WTC11 (cell line): ENCODE results near the gene JAML.

Source experiments
- ARID4B ChIP-seq: sonication (generic); formaldehyde crosslinking; IDR thresholded peaks from 2 replicates; pipeline ENCODE4 v1.8.0; 2023; ENCODE audit warnings: missing genetic modification reagents, mild to moderate bottlenecking, borderline replicate concordance
- CREB1 ChIP-seq: sonication (generic); formaldehyde crosslinking; IDR thresholded peaks from 2 replicates; pipeline ENCODE4 v1.8.0; 2023; ENCODE audit warnings: mild to moderate bottlenecking, missing genetic modification reagents
- CTCF ChIP-seq: fragments of 200-600 bp; IDR thresholded peaks from 2 replicates; pipeline ENCODE4 v1.8.0; 2022; ENCODE audit warnings: antibody characterized with exemption
- ETV6 ChIP-seq: sonication (generic); formaldehyde crosslinking; IDR thresholded peaks from 2 replicates; pipeline ENCODE4 v1.8.1; 2022; ENCODE audit warnings: mild to moderate bottlenecking, missing genetic modification reagents
- FOXJ3 ChIP-seq: sonication (generic); formaldehyde crosslinking; IDR thresholded peaks from 2 replicates; pipeline ENCODE4 v1.9.0; 2021; ENCODE audit warnings: missing genetic modification reagents, mild to moderate bottlenecking, borderline replicate concordance
- JUN ChIP-seq: sonication (generic); formaldehyde crosslinking; IDR thresholded peaks from 2 replicates; pipeline ENCODE4 v1.8.0; 2023; ENCODE audit warnings: mild to moderate bottlenecking, missing genetic modification reagents
- RELA ChIP-seq: sonication (generic); formaldehyde crosslinking; IDR thresholded peaks from 2 replicates; pipeline ENCODE4 v1.8.1; 2022; ENCODE audit warnings: missing genetic modification reagents, mild to moderate bottlenecking, borderline replicate concordance
- SMAD4 ChIP-seq: sonication (generic); formaldehyde crosslinking; IDR thresholded peaks from 2 replicates; pipeline ENCODE4 v1.8.0; 2022; ENCODE audit warnings: mild to moderate bottlenecking, missing genetic modification reagents
- SP1 ChIP-seq: sonication (generic); formaldehyde crosslinking; conservative IDR thresholded peaks from 2 replicates; pipeline ENCODE4 v1.8.1; 2022; ENCODE audit warnings: missing genetic modification reagents
- TCF7 ChIP-seq: sonication (generic); formaldehyde crosslinking; IDR thresholded peaks from 2 replicates; pipeline ENCODE4 v1.8.0; 2022; ENCODE audit warnings: mild to moderate bottlenecking, low read depth, missing genetic modification reagents, moderate library complexity
- TEAD4 ChIP-seq: sonication (generic); formaldehyde crosslinking; IDR thresholded peaks from 2 replicates; pipeline ENCODE4 v1.8.0; 2022; ENCODE audit warnings: mild to moderate bottlenecking, missing genetic modification reagents
- ZBTB21 ChIP-seq: sonication (generic); formaldehyde crosslinking; IDR thresholded peaks from 2 replicates; pipeline ENCODE4 v1.8.1; 2023; ENCODE audit warnings: mild to moderate bottlenecking, missing genetic modification reagents, borderline replicate concordance
- ZBTB43 ChIP-seq: sonication (generic); formaldehyde crosslinking; IDR thresholded peaks from 2 replicates; pipeline ENCODE4 v1.8.1; 2023; ENCODE audit warnings: mild to moderate bottlenecking, missing genetic modification reagents
- ZNF138 ChIP-seq: sonication (generic); formaldehyde crosslinking; conservative IDR thresholded peaks from 2 replicates; pipeline ENCODE4 v1.8.1; 2022; ENCODE audit warnings: mild to moderate bottlenecking, moderate library complexity, missing genetic modification reagents

- no peak for TF ChIP-seq CTCF
- no peak for TF ChIP-seq CREB1 (CRISPR knock-in tag)
- TF ChIP-seq TCF7 (CRISPR knock-in tag), result no peak
- no peak for TF ChIP-seq SMAD4 (CRISPR knock-in tag)
- no peak for TF ChIP-seq ZNF138 (CRISPR knock-in tag)
- TF ChIP-seq ZBTB43 (CRISPR knock-in tag), result no peak
- no peak for TF ChIP-seq ETV6 (CRISPR knock-in tag)
- TF ChIP-seq RELA (CRISPR knock-in tag), result no peak
- no peak for TF ChIP-seq TEAD4 (CRISPR knock-in tag)
- no peak for TF ChIP-seq FOXJ3 (CRISPR knock-in tag)
- no peak for TF ChIP-seq ZBTB21 (CRISPR knock-in tag)
- no peak for TF ChIP-seq JUN
- no peak for TF ChIP-seq SP1
- TF ChIP-seq ARID4B (CRISPR knock-in tag), result no peak
Measured at GRCh38 chr11:118223570-118223969, 1.2 kb downstream of the JAML start.
